ENCODE results near the gene FAM186B.

DNA sequence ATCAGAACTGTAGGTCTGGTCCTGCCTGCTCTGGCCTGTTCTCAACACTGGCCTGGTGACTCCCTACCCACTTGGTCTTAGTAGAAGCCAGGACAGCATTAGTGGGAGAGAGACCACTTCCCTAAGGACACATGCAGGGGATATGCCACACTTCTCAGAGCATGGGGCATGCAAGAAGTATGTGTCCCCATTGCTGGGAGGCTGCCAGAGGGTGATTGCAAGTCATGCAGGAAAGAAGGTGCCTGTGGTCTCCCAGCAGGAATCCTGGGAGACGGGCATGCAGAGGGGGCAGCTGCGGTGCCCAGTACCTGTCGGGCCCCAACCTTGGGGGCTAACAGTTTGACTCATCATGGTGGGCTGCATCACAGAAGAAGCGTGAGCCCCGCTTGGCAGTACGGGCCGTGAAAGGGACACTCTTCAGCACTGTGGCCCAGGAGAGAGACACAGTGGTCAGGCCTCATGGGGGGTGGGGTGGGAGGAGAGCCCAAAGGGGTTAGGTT lies 40.9 kb upstream of the FAM186B start:
- TF ChIP-seq, protein P1, sequence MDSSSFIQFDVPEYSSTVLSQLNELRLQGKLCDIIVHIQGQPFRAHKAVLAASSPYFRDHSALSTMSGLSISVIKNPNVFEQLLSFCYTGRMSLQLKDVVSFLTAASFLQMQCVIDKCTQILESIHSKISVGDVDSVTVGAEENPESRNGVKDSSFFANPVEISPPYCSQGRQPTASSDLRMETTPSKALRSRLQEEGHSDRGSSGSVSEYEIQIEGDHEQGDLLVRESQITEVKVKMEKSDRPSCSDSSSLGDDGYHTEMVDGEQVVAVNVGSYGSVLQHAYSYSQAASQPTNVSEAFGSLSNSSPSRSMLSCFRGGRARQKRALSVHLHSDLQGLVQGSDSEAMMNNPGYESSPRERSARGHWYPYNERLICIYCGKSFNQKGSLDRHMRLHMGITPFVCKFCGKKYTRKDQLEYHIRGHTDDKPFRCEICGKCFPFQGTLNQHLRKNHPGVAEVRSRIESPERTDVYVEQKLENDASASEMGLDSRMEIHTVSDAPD (CRISPR knock-in tag; IDR thresholded peaks at IDR 0.05): no peak
- TF ChIP-seq ZNF746 (CRISPR knock-in tag; IDR thresholded peaks at IDR 0.05): no peak
- TF ChIP-seq NCOA1 (CRISPR knock-in tag; IDR thresholded peaks at IDR 0.05): no peak
- no peak for TF ChIP-seq SRF (IDR thresholded peaks at IDR 0.05; ENCODE audit: low read depth, low read length)
